ENCODE measurements around the gene PXMP2. TPM values are rescaled to one million over a fixed set of nuclear protein-coding genes. Genes with fewer than 3 reads are reported as not detected.

The PXMP2 gene
- total RNA-seq, 2 donors from 2014 or later = 7.1 to 8.1 TPM

DNA sequence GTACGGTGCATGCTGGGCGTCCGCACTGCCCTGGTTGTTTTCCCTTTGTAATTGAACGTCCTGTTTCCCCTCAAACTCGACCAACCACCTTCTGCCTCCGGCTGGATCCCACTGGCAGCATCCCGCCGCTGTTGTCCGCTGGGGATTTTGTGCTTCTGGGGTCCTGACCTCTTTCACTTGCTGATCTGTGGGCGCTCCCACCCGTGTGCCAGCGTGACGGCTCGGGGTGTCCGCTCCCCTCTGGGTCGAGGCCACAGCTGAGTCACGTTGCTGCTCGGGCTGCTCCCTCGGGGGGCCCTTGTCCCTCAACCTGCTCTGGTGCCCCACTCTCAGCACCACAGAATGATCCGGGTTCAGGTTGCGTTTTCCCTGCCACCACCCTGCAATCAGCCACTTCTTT is 31.3 kb downstream of the PXMP2 start:
- peak overlapping the region; percentile 44 for H3K27ac Mint-ChIP-seq
- no peak for ATAC-seq (replicated peaks)
- no peak overlapping the region for H3K4me3 Mint-ChIP-seq
- no peaks in the 10 kb centered on the region for H3K27me3 Mint-ChIP-seq
- peaks cover 96% of the 10 kb centered on the region for H3K36me3 Mint-ChIP-seq (ENCODE audit: low read depth)
- H3K9me3 Mint-ChIP-seq = no peaks in the 10 kb centered on the region
- no peaks in the 10 kb centered on the region for H3K4me1 Mint-ChIP-seq

DNA sequence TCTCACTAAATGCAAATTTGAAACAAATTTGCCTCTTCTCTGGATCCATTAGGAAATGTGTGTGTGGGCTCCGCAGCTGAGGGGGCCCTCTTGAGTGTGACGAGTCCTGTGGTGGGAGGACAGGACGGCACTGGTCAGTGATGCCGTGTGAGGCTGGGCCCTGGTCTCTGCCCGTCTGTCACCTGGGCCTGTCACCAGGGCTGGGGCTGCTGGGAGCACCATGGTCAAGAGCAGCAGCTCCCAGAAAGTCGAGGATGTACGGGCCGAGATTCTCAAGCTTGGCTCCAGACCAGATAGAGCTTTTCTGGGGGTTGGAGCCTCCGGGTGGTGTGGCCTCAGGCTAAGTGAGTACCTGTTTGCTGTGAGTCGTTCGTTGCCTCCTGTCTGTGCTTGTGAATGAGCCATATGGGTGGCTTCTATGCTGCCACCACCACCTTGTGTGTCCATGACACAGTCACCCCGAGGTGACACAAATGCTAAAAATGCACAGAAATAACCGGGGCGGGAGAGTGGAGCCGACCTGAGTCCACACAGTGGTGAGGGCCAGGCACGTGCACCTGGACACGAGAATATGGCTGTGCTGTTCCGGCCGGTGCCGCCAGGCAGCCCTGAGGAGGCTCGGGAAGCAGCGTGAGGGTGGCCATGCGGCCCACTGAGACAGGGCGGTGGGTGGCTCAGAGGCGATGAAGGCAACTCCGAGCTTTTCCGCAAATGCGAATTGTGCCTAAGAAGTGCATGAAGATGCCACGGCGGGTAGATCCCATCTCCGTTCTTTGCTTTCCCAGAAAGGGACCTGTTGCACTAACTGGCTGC is 32.0 kb downstream of the PXMP2 start:
- no peak overlapping the region for H3K4me3 Mint-ChIP-seq
- peak overlapping the region; percentile 44 for H3K27ac Mint-ChIP-seq
- ATAC-seq (replicated peaks) = peak; percentile 18
- no peaks in the 10 kb centered on the region for H3K9me3 Mint-ChIP-seq
- no peaks in the 10 kb centered on the region for H3K4me1 Mint-ChIP-seq
- H3K36me3 Mint-ChIP-seq (ENCODE audit: low read depth) = peaks cover 97% of the 10 kb centered on the region
- H3K27me3 Mint-ChIP-seq = no peaks in the 10 kb centered on the region

- no peaks in the 10 kb centered on the region for H3K27me3 Mint-ChIP-seq
- no peaks in the 10 kb centered on the region for H3K9me3 Mint-ChIP-seq
Measured at GRCh38 chr12:132719954-132720324, 32.6 kb downstream of the PXMP2 start.

DNA sequence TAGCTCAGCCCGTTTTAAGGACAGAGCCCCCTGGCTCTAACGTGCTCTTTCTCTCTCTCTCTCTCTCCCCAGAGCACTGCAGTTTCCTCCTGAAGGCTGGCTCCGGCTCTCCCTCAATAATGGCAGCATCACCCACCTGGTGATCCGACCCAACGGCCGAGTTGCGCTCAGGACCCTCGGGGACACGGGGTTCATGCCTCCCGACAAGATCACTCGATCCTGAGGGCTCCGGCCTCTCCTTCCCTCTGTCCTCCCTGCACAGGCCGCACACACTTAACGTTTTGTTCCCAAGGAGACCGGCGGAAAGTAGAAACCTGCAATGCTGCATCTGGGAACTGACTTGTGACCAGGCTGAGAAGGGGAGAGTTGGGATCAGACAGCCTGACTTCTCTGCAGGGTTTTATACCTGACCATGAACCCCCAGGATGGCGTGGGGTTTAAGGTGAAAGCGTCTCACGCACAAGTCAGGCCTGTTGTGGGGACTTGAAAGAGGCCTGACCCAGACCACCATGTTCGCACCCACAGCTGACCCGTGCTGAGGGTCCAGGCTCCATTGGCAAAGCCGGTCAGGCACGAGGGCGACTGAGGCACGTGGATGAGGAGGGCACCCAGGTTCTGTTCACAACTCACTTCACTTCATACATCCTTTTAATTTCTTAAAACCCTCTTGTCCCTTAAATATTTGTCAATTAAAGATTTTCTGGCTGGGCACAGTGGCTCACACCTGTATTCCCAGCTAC is 33.4 kb downstream of the PXMP2 start:
- no peak for ATAC-seq (replicated peaks)
- no peaks in the 10 kb centered on the region for H3K9me3 Mint-ChIP-seq
- no peaks in the 10 kb centered on the region for H3K27me3 Mint-ChIP-seq
- H3K4me3 Mint-ChIP-seq = no peak overlapping the region
- H3K36me3 Mint-ChIP-seq (ENCODE audit: low read depth) = peaks cover 97% of the 10 kb centered on the region
- no peak overlapping the region for H3K27ac Mint-ChIP-seq
- no peaks in the 10 kb centered on the region for H3K4me1 Mint-ChIP-seq

More at GRCh38 chr12:132719954-132720324, 32.6 kb downstream of the PXMP2 start:
- Mint-ChIP-seq H3K4me3 (no peak overlapping the region), H3K4me1 (no peaks in the 10 kb centered on the region), H3K27ac (no peak overlapping the region), H3K36me3 (ENCODE audit: low read depth) (peaks cover 97% of the 10 kb centered on the region)
- ATAC-seq (replicated peaks) = no peak

GRCh38 chr12:132723015-132723763 is 35.8 kb downstream of the PXMP2 start:
- Mint-ChIP-seq H3K9me3 (no peaks in the 10 kb centered on the region), H3K27me3 (no peaks in the 10 kb centered on the region), H3K36me3 (ENCODE audit: low read depth) (peaks cover 99% of the 10 kb centered on the region), H3K4me1 (no peaks in the 10 kb centered on the region), H3K27ac (no peak overlapping the region), H3K4me3 (no peak overlapping the region)
- ATAC-seq (replicated peaks) = no peak

DNA sequence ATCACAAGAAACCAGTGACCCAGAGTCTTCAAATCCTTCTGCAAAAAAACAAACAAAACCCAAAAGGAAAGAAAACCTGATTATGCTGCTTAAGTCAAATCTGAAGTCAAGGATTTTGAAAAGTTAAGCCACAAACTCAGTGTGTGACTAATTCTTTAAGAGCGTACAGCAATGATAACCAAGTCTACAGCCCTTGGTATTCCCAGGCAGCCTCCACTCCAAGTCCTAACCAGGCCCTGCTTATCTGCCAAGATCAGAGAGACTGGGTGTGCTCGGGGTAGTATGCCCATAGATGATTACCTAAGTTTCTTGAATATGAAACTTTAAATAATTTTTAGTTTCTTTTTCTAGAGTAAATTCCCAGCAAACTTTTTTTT is 36.4 kb downstream of the PXMP2 start:
- H3K36me3 Mint-ChIP-seq (ENCODE audit: low read depth) = peaks cover 100% of the 10 kb centered on the region
- no peak for ATAC-seq (replicated peaks)
- no peaks in the 10 kb centered on the region for H3K4me1 Mint-ChIP-seq
- H3K4me3 Mint-ChIP-seq = no peak overlapping the region
- H3K27ac Mint-ChIP-seq = no peak overlapping the region
- no peaks in the 10 kb centered on the region for H3K9me3 Mint-ChIP-seq
- H3K27me3 Mint-ChIP-seq = no peaks in the 10 kb centered on the region

GRCh38 chr12:132724506-132725241 is 37.3 kb downstream of the PXMP2 start:
- Mint-ChIP-seq H3K27me3 (no peaks in the 10 kb centered on the region), H3K4me3 (no peak overlapping the region), H3K36me3 (ENCODE audit: low read depth) (peaks cover 100% of the 10 kb centered on the region), H3K4me1 (peaks cover under 1% of the 10 kb centered on the region), H3K9me3 (no peaks in the 10 kb centered on the region), H3K27ac (no peak overlapping the region)
- no peak for ATAC-seq (replicated peaks)

- Mint-ChIP-seq H3K9me3 (no peaks in the 10 kb centered on the region), H3K36me3 (ENCODE audit: low read depth) (peaks cover 100% of the 10 kb centered on the region), H3K4me3 (no peak overlapping the region), H3K4me1 (peaks cover 8% of the 10 kb centered on the region), H3K27me3 (no peaks in the 10 kb centered on the region), H3K27ac (no peak overlapping the region)
- no peak for ATAC-seq (replicated peaks)
Measured at GRCh38 chr12:132726386-132726785, 39.0 kb downstream of the PXMP2 start.

GRCh38 chr12:132727091-132727794 is 39.9 kb downstream of the PXMP2 start:
- Mint-ChIP-seq H3K27me3 (no peaks in the 10 kb centered on the region), H3K36me3 (ENCODE audit: low read depth) (peaks cover 100% of the 10 kb centered on the region), H3K27ac (no peak overlapping the region), H3K4me3 (no peak overlapping the region), H3K4me1 (peaks cover 8% of the 10 kb centered on the region), H3K9me3 (no peaks in the 10 kb centered on the region)
- no peak for ATAC-seq (replicated peaks)

DNA sequence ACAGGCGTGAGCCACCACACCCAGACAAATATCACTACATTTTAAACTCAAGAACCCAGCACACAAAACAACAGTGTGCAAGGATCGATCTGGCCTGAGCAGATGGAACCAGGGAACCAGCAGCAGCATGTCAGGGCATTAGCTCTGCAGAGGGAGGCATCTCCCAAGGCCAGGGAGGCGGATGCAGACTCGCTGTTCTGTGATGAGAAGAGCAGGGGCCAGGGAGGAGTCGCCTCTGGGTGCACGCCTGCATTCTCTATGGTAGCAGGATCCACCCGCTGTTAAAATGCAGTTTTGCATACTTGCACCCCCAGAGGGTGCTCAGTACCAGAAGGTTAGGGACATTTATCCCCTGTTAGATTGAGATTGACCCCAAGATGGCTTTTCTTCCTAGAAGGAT is 41.1 kb downstream of the PXMP2 start:
- Mint-ChIP-seq H3K4me3 (no peak overlapping the region), H3K9me3 (no peaks in the 10 kb centered on the region), H3K27me3 (no peaks in the 10 kb centered on the region), H3K36me3 (ENCODE audit: low read depth) (peaks cover 100% of the 10 kb centered on the region), H3K4me1 (peaks cover 13% of the 10 kb centered on the region), H3K27ac (no peak overlapping the region)
- ATAC-seq (replicated peaks) = no peak

- H3K27me3 Mint-ChIP-seq = no peaks in the 10 kb centered on the region
- H3K4me1 Mint-ChIP-seq = peaks cover 13% of the 10 kb centered on the region
- peaks cover 100% of the 10 kb centered on the region for H3K36me3 Mint-ChIP-seq (ENCODE audit: low read depth)
- no peak overlapping the region for H3K4me3 Mint-ChIP-seq
- H3K9me3 Mint-ChIP-seq = no peaks in the 10 kb centered on the region
- ATAC-seq (replicated peaks) = no peak
- peak overlapping the region; percentile 46 for H3K27ac Mint-ChIP-seq
Measured at GRCh38 chr12:132729541-132730320, 42.3 kb downstream of the PXMP2 start.

- Mint-ChIP-seq H3K4me3 (no peak overlapping the region), H3K27me3 (no peaks in the 10 kb centered on the region), H3K4me1 (peaks cover 13% of the 10 kb centered on the region), H3K27ac (peak overlapping the region; percentile 46), H3K9me3 (no peaks in the 10 kb centered on the region), H3K36me3 (ENCODE audit: low read depth) (peaks cover 100% of the 10 kb centered on the region)
- no peak for ATAC-seq (replicated peaks)
Measured at GRCh38 chr12:132730353-132730752, 43.0 kb downstream of the PXMP2 start.

DNA sequence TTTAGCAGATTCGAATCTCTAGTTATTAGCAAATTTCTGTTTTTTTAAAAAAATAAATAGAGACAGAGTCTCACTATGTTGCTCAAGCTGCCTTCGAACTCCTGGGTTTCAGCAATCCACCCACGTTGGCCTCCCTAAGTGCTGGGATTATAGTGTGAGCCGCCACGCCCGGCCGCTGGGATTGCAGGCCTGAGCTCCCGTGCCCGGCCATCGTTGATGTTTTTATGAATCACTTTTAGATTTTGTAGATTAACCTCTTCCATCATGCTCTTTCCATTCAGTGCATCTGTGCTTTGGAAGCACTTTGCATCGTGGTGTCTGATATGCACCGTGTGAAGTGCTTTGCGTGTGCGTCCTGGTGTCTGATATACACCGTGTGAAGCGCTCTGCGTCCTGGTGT is 44.2 kb downstream of the PXMP2 start:
- Mint-ChIP-seq H3K27me3 (no peaks in the 10 kb centered on the region), H3K27ac (no peak overlapping the region), H3K36me3 (ENCODE audit: low read depth) (peaks cover 100% of the 10 kb centered on the region), H3K9me3 (no peaks in the 10 kb centered on the region), H3K4me1 (peaks cover 13% of the 10 kb centered on the region), H3K4me3 (no peak overlapping the region)
- no peak for ATAC-seq (replicated peaks)

All from activated T-helper 17 cell treated with anti-CD3 and anti-CD28 coated beads, Interleukin-2, amount 50 U/mL, for 72 hours (primary cell).